ENCODE measurements around the gene RASSF10. TPM values are rescaled to one million over a fixed set of nuclear protein-coding genes. Genes with fewer than 3 reads are reported as not detected.

The RASSF10 gene
- total RNA-seq, 4 donors from 2014 or later: 0.22 to 0.38 TPM; not detected in 2

GRCh38 chr11:12983336-12983735, 25.8 kb upstream of the RASSF10 start:
- TF ChIP-seq, protein P1, sequence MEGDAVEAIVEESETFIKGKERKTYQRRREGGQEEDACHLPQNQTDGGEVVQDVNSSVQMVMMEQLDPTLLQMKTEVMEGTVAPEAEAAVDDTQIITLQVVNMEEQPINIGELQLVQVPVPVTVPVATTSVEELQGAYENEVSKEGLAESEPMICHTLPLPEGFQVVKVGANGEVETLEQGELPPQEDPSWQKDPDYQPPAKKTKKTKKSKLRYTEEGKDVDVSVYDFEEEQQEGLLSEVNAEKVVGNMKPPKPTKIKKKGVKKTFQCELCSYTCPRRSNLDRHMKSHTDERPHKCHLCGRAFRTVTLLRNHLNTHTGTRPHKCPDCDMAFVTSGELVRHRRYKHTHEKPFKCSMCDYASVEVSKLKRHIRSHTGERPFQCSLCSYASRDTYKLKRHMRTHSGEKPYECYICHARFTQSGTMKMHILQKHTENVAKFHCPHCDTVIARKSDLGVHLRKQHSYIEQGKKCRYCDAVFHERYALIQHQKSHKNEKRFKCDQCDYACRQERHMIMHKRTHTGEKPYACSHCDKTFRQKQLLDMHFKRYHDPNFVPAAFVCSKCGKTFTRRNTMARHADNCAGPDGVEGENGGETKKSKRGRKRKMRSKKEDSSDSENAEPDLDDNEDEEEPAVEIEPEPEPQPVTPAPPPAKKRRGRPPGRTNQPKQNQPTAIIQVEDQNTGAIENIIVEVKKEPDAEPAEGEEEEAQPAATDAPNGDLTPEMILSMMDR (IDR thresholded peaks at IDR 0.05; ENCODE audit: low read depth): no peak

DNA sequence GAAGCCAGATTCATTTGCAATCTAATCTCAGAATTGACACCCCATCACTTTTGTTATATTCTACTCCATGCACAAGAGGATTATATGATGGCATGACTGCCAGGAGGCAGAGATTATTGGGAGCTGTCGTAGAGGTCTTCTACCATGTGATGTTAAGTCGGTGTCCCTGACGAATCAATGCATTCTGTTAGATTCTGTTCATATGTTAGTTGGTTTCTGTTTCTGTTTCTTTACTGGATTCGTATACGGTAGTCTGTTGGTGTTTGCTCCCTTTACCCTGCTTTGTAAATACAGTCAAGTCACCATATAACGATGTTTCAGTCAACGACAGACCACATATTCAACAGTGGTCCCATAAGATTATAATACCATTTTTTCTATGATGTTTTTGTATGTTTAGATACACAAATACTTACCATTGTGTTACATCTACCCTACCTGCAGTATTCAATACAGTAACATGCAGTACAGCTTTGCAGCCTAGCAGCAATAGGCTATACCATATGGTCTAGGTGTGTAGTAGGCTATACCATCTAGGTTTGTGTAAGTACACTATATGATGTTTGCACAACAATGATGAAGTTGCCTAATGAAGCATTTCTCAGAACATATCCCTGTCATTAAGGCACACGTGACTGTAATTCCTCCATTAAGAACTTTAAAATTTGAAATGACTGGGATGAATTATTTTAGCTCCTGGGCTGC, 22.8 kb upstream of the RASSF10 start:
- TF ChIP-seq, protein P1 (IDR thresholded peaks at IDR 0.05; ENCODE audit: low read depth): no peak

DNA sequence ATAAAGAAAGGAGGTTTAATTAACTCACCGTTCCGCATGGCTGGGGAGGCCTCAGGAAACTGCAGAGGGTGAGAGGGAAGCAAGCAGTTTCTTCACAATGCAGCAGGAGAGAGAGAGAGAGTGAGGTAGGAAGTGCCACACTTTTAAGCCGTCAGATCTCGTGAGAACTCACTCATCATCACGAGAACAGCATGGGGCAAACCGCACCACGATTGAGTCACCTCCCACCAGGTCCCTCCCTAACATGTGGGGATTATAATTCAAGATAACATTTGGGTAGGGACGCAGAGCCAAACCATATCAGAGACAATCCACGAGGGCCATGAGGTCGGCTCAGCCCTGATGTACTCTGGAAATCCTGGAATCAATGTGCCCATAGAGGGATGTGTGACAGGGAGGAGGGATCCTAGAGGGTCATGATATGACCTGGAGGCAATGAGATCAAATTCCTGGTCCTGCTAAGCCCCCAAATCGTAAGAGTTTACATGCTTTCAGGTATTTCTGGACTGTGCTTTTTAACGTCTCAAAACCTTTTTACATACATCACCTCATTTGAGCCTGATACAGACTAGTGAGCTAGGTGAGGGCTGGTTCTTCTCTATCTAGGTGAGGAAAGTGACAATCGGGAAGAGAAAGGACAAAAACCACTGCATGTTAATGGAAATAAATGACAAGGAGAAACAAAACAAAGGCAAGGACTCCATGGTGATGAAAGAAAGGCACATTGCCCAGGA, 19.5 kb upstream of the RASSF10 start:
- TF ChIP-seq, protein P1 (IDR thresholded peaks at IDR 0.05; ENCODE audit: low read depth): no peak

GRCh38 chr11:12990162-12990480, 19.0 kb upstream of the RASSF10 start:
- TF ChIP-seq, protein P1 (IDR thresholded peaks at IDR 0.05; ENCODE audit: low read depth): no peak

GRCh38 chr11:12991426-12991825, 17.7 kb upstream of the RASSF10 start:
- TF ChIP-seq, protein P1 (IDR thresholded peaks at IDR 0.05; ENCODE audit: low read depth): no peak

DNA sequence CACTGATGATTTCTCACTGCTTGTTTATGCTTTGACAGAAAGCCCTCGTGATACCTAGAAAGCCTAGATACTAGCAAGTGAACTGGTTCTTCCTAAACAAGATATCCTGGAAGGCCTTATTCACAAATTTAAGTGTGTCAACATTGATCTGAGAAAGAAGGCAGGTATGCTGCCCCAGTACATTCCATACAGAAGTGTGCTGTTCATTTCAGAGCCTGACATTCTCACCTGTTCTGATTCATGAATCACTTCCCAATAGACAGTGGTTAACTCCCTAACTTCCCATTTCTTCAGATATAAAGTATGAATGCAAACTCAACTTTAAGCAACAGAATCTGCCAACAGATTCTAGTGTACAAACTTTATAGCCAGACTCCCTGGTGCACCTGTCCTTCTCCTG, 15.5 kb upstream of the RASSF10 start:
- TF ChIP-seq, protein P1 (IDR thresholded peaks at IDR 0.05; ENCODE audit: low read depth): no peak

- TF ChIP-seq, protein P1 (IDR thresholded peaks at IDR 0.05; ENCODE audit: low read depth): no peak
Measured at GRCh38 chr11:12994476-12994875, 14.6 kb upstream of the RASSF10 start.

Measured in subcutaneous adipose tissue (tissue), 4 donors.